Measurements from ENCODE around the gene RIPK4. TPM values are rescaled to one million over a fixed set of nuclear protein-coding genes. Genes with fewer than 3 reads are reported as not detected.
"Not testable (repeated sequence)": the region's sequence is repeated elsewhere in the genome, so short reads cannot be mapped to it uniquely, and the experiment has no call there.

Gene RIPK4
- total RNA-seq, 1 donor from 2014 or later, result 51.1 TPM

DNA sequence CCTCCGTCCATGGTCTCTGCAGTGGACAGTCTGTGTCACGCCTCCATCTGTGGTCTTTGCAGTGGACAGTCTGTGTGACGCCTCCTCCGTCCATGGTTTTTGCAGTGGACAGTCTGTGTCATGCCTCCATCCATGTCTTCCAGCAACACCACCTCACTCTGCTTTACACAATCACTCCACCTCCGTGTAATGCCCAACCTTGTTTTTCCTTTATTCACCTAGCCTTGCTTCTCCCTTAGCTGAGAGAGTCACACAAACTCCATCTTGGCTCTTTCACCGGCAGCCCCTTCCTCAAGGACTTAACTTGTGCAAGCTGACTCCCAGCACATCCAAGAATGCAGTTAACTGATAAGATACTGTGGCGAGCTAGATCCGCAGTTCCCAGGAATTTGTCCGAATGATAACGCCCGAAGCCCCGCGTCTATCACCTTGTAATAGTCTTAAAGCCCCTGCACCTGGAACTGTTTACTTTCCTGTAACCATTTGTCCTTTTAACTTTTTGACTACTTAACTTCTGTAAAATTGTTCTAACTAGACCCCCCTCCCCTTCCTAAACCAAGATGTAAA, 52.5 kb downstream of the RIPK4 start:
- ATAC-seq, result not testable (repeated sequence)

GRCh38 chr21:41713495-41714281, 53.2 kb downstream of the RIPK4 start:
- no peak for ATAC-seq

DNA sequence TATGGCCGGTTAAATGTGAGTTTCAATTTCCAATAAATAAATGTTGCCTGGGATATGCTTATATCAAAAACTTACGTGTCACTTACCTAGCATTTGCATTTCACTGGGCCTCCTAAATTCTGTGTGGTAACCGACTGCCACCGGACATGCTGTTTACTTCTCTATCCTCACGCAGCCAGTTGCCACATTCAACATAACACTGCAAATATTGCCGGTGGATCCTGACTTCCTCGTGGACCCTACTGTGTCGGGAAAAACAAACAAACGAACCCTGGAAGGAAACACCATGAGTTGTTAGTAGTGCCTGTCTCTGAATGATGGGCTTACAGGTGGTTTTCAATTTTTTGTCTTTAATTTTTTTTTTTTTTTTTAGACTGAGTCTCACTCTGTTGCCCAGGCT, 54.1 kb downstream of the RIPK4 start:
- ATAC-seq, result no peak

- no peak for ATAC-seq
Observed at GRCh38 chr21:41712201-41712600, 54.7 kb downstream of the RIPK4 start.

GRCh38 chr21:41711416-41712007, 55.3 kb downstream of the RIPK4 start:
- ATAC-seq, result no peak

DNA sequence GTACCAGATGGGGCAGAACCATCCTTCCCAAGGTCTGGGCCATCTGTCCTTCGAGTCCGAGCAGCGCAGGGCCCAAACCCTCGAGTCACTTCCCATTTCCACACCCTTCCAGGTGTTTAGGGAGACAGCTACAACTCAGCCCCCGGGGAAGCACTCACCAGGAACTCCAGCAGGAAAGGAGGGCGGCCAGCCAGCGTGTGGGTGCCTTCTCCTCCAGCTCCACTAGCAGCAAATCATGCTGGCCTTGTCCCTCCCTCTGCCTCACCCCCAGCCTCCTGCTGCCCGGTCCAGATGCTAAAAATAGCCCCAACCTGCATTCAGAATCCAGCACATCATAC, 56.1 kb downstream of the RIPK4 start:
- ATAC-seq, result no peak

DNA sequence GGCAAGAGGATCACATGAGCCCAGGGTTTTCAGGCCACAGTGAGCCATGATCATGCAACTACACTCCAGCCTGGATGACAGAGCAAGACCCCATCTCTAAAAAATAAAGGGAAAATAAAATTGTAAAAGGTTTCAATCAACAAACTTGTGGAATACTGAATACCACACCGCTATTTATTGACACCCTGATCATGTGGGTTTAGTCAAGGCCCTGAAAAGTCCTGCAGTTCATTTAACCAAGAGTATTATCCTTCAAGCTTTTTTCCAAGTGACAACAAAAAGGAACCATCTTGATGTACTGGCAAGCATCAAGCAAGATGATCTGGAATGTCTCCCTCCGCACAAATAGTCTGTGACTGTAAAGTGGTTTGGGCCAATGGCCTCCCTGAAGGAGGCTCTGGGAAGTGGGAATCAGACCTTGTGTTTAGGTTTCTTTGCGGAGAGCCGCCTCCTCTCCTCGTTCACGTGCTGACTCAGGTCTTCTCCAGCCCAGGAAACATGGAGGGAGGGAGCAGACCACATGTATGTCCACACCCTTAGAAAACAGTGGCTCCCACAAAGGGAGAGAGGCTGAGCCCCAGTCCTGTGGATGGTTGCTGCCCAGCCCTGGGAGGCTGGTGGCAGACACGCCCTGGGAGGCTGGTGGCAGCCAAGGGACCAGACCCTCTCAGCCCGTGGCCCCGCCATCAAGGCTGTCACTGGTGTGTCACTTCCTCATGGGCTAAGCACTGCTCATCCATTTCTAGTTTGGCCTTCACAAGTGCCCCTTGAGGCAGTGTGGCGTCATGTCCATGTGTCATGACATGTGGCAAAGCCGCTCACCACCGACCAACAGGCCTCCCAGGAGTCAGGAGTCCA, 56.7 kb downstream of the RIPK4 start:
- peak; percentile 40 for ATAC-seq

DNA sequence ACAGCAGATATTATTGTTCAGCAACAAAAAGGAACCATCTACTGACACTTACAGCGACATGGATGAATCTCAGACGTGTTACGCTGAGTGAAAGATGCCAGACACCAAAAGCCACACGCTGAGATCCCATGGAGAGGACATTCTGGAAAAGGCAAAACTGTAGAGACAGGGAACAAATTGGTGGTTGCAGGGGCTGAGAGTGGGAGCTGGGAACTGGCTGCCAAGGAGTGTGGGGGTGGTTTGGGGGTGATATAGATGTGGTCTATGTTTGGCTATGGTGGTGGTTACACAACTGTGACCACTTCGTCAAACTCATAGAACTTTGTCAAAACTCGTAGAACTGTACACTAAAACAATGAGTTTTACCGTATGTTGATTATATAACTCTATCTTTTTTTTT, 57.7 kb downstream of the RIPK4 start:
- ATAC-seq, result no peak

DNA sequence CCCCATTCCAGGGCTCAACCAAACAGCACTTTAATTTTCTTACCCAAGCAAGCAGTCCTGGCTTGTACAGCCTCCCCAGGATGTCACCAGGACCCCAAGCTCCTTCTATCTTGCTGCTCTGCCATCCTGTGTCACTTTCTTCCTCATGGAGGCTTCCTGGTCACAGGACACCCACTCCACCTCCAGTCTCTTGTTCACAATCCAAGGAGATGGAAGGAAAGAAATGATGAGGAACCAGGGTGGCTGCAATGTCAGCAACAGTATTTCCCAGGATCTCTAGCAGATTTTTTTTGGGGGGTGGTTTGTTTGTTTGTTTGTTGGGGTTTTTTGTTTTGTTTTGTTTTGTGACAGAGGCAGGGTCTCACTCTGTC, 58.9 kb downstream of the RIPK4 start:
- no peak for ATAC-seq

DNA sequence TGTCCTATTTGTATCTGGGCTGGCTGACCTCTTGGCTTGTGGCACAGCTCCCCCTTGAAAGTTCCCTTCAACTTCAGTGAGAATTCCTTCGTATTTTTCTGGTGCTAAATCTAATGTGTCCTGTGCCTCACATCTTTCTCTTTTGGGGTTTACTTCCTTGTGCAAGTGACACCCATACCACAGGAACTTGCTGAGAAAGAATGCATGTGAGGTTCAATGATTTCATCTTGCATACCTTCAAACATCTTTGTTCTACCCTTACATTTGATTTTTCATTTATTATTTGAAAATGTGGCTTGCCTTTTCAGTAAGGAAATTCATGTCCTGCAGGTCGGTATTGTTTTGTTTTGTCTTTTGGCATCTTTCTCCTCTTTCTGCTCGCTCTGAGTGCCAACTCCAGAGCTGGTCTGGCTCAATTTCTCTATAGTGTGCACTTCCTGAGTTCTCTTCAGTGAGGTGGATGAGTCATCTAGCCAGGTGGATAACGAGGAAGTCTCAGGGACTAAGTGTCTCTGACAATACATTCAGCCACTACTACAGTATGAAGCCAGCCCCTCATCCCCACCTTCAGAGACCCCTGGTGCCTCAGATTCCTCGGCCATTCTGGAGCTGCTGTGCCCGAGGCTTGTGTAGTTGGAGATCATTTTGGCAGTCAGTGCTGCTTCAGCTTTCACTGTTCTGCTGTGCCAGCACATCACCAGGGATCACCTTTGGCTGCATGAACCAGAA, 59.5 kb downstream of the RIPK4 start:
- ATAC-seq, result peak; percentile 67

DNA sequence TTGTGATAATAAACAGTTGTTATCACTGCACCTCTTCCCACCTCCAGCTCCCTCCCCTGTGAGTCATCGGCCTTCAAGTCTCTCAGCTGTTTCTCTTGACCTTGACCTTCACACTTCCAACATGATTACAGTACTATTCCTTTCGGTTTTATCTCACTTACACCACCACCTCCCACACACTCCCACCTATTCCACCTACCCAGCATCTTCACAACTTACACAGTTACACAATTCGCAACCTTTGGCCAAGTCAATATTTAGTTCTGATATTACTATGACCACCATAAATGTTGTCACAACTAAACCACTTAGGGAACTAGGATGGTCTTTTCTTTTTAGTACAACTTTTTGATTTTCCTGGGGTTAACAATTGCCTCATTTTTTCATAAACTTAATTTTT, 60.2 kb downstream of the RIPK4 start:
- ATAC-seq, result no peak

DNA sequence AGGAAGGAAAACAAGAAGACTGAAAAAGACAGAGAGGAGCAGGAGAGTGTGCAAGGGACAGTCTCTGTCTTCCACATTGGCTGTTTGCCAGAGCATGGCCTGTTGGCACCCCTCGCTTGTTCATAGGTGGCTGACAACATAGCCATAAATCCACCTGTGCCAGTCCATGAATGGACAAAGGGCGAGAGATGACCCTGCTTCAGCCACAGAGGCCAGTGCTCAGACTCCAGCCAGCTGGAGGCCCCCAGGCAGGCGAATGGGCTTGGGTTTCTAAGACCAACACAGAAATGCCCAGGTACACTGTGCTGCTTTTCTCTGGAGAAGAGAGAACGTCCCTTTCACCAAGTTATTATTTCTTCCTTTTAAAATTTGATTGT, 60.6 kb downstream of the RIPK4 start:
- ATAC-seq, result no peak

GRCh38 chr21:41705546-41706262, 61.1 kb downstream of the RIPK4 start:
- ATAC-seq, result no peak

GRCh38 chr21:41703857-41704501, 62.9 kb downstream of the RIPK4 start:
- peak; percentile 89 for ATAC-seq

GRCh38 chr21:41701749-41702148, 65.1 kb downstream of the RIPK4 start:
- no peak for ATAC-seq

DNA sequence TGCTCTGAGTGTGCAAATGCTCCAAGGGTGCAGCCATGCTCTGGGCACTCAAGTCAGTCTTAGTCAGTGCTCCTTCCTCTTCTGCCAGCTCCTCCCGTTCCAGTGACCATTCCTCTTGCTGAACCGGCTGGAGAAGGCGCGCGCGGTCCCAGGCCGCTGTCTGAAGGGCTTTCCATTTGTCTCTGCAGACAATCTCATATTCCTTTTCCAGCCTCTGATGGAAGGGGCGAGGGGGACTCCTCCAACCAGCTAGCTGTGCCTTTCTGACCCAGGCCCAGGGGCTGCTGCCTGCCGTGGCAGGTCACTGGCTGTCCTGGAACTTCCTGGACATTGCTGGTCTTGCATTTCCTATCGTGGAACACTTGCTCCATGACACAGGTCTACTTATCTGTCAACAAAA, 67.5 kb downstream of the RIPK4 start:
- ATAC-seq, result peak; percentile 59

GRCh38 chr21:41698071-41698470, 68.8 kb downstream of the RIPK4 start:
- ATAC-seq, result no peak

DNA sequence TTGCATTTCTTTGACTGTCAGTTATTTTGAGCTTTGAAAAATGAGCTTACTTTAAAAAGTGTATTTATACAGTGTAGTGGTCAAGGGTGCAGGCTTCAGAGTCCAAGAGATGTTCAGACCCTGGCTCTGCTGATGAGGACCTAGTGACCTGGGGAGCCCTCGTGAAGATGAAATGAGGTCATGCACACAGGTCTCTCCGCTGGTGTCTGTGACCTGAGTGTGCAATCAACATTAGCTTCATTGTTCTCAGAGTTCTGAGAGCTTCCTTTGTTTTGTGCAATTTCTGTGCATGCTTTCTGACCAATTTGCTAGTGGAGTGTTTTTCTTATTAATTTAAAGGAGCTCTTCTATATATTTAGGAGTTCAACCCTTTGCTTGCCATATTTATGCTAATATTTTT, 71.3 kb downstream of the RIPK4 start:
- ATAC-seq, result no peak

- not testable (repeated sequence) for ATAC-seq
Observed at GRCh38 chr21:41694042-41694441, 72.8 kb downstream of the RIPK4 start.

- ATAC-seq, result no peak
Observed at GRCh38 chr21:41692185-41692565, 74.7 kb downstream of the RIPK4 start.

Measured in esophagus mucosa (tissue), 1 donor.